K562 (cell line): ENCODE results near the gene PRTN3. TPM values are rescaled to one million over a fixed set of nuclear protein-coding genes. Genes with fewer than 3 reads are reported as not detected.

Experiments used
- ASH1L ChIP-seq: fragments of 450-650 bp; IDR thresholded peaks from 2 replicates; pipeline ENCODE4 v1.6.1; 2018; ENCODE audit warnings: borderline replicate concordance, mild to moderate bottlenecking, low read depth; ENCODE audit not compliant: partially characterized antibody
- CBX3 ChIP-seq, 2 experiments: IDR thresholded peaks; 1 replicate in 1 of 2; 2 replicates in 1 of 2; pipeline ENCODE4 v1.6.1; 2012; ENCODE audit warnings: inconsistent platforms in 2 of 2, low read length in 2 of 2, borderline replicate concordance in 1 of 2, control low read depth in 1 of 2
- CREB1 ChIP-seq, 2 experiments: sonication (generic) in 1 of 2; formaldehyde crosslinking in 1 of 2; IDR thresholded peaks; 2 replicates each; pipeline versions ENCODE4 v1.6.1 to v1.8.0; 2012 to 2022; ENCODE audit warnings: inconsistent platforms in 1 of 2, mild to moderate bottlenecking in 1 of 2, missing genetic modification reagents in 1 of 2, moderate library complexity in 1 of 2
- DACH1 ChIP-seq: fragments of 450-650 bp; IDR thresholded peaks from 2 replicates; pipeline ENCODE4 v1.6.1; 2018; ENCODE audit not compliant: partially characterized antibody
- EHMT2 ChIP-seq: fragments of 450-650 bp; IDR thresholded peaks from 2 replicates; pipeline ENCODE4 v1.6.1; 2018; ENCODE audit warnings: antibody characterized with exemption
- ERF ChIP-seq: fragments of 450-650 bp; formaldehyde crosslinking; IDR thresholded peaks from 2 replicates; pipeline ENCODE4 v1.4.0; 2020; ENCODE audit warnings: mild to moderate bottlenecking, mixed read lengths
- FOXK1 ChIP-seq: sonication (generic); formaldehyde crosslinking; IDR thresholded peaks from 2 replicates; pipeline ENCODE4 v1.8.0; 2022; ENCODE audit warnings: missing genetic modification reagents, mild to moderate bottlenecking, borderline replicate concordance
- FOXP4 ChIP-seq: sonication (generic); formaldehyde crosslinking; IDR thresholded peaks from 2 replicates; pipeline ENCODE4 v1.8.0; 2022; ENCODE audit warnings: mild to moderate bottlenecking, missing genetic modification reagents, borderline replicate concordance
- HLTF ChIP-seq: fragments of 450-650 bp; IDR thresholded peaks from 2 replicates; pipeline ENCODE4 v1.6.1; 2016
- HMGN3 ChIP-seq: IDR thresholded peaks from 2 replicates; pipeline ENCODE4 v1.6.1; 2011; ENCODE audit warnings: borderline replicate concordance, low read depth, mild to moderate bottlenecking, mixed read lengths, low read length; ENCODE audit not compliant: insufficient read length; ENCODE audit errors: extremely low read depth
- IRF9 ChIP-seq: fragments of 450-650 bp; IDR thresholded peaks from 2 replicates; pipeline ENCODE4 v1.6.1; 2016; ENCODE audit warnings: missing biosample characterization, missing genetic modification characterization
- MAFK ChIP-seq: IDR thresholded peaks from 2 replicates; pipeline ENCODE4 v1.6.1; 2011; ENCODE audit warnings: low read length, improper control_type of control experiment
- SMARCE1 ChIP-seq: fragments of 450-650 bp; IDR thresholded peaks from 2 replicates; pipeline ENCODE4 v1.7.1; 2016; ENCODE audit warnings: mild to moderate bottlenecking
- STAT5A ChIP-seq: IDR thresholded peaks from 2 replicates; pipeline ENCODE4 v1.6.1; 2012; ENCODE audit warnings: low read length, inconsistent platforms, borderline replicate concordance
- ZBED1 ChIP-seq: IDR thresholded peaks from 2 replicates; pipeline ENCODE4 v1.6.1; 2014
- ZNF143 ChIP-seq: sonication (generic); formaldehyde crosslinking; IDR thresholded peaks from 2 replicates; pipeline ENCODE4 v1.9.0; 2022; ENCODE audit warnings: mild to moderate bottlenecking, missing genetic modification reagents
- ZNF197 ChIP-seq: fragments of 200-800 bp; sonication (Bioruptor generic); IDR thresholded peaks from 2 replicates; pipeline ENCODE4 v1.6.1; 2016; ENCODE audit warnings: low read depth, missing genetic modification characterization, missing compliant biosample characterization
- ZNF263 ChIP-seq: sonication (generic); formaldehyde crosslinking; IDR thresholded peaks from 2 replicates; pipeline ENCODE4 v1.8.0; 2022; ENCODE audit warnings: mild to moderate bottlenecking, missing genetic modification reagents, borderline replicate concordance
- ZNF79 ChIP-seq: fragments of 250-450 bp; sonication (Bioruptor Pico); IDR thresholded peaks from 2 replicates; pipeline ENCODE4 v1.4.0; 2020; ENCODE audit warnings: low read depth, mild to moderate bottlenecking, moderate library complexity
- polyA plus RNA-seq, 8 experiments: library from polyadenylated mRNA; depleted of rRNA in 4 of 8; stranded (reverse) in 5 of 8; unstranded in 3 of 8; fragments of >200 nt; fragmentation: Nextera tagmentation in 2 of 8; fragmentation: Illumina TruSeq in 1 of 8; extraction: Ambion mirVana in 2 of 8; extraction: Trizol in 1 of 8; gene quantifications; 2 replicates each; pipeline versions ENCODE4 v1.2.1 to v1.2.3, GENCODE V29; 2011 to 2014; ENCODE audit warnings: inconsistent platforms in 1 of 8, missing spikeins in 1 of 8
- total RNA-seq, 7 experiments: library from RNA; depleted of rRNA in 6 of 7; stranded (reverse); fragments of >200 nt in 6 of 7; fragmentation: Illumina TruSeq in 2 of 7; extraction: Trizol in 2 of 7; gene quantifications; 2 replicates each; pipeline versions ENCODE4 v1.2.1 to v1.2.3, GENCODE V29; 2011 to 2021; ENCODE audit warnings: low replicate concordance in 1 of 7
- TF ChIP-seq, protein P1 (sequence below): IDR thresholded peaks from 2 replicates; pipeline ENCODE4 v1.6.1; 2011; ENCODE audit warnings: borderline replicate concordance, low read depth, mild to moderate bottlenecking, moderate library complexity, low read length; ENCODE audit not compliant: insufficient read depth, poor library complexity, severe bottlenecking
- TF ChIP-seq, protein P2 (sequence below): fragments of 450-650 bp; IDR thresholded peaks from 2 replicates; pipeline ENCODE4 v1.6.1; 2017; ENCODE audit warnings: antibody characterized with exemption

The PRTN3 gene
- total and polyA plus RNA-seq, 9 of the 15 experiments (the other 6 are each of a cell fraction or from before 2014, with no cell fraction given), result 0.14 to 0.86 (median 0.43) TPM; not detected in 3

- TF ChIP-seq STAT5A, result peak; percentile 44; the same call in 1 of the 2 replicates
- TF ChIP-seq ASH1L, result no peak
- TF ChIP-seq FOXK1 (CRISPR knock-in tag), result no peak
- TF ChIP-seq ZNF143 (CRISPR knock-in tag), result no peak
- peak; percentile 65 for TF ChIP-seq DACH1
- TF ChIP-seq FOXP4 (CRISPR knock-in tag), result no peak
- no peak for TF ChIP-seq IRF9 (tag)
- no peak; the same call in 1 of the 2 replicates for TF ChIP-seq HLTF
- peak; percentile 88 for TF ChIP-seq ZNF263 (CRISPR knock-in tag)
- no peak; the same call in 1 of the 2 replicates for TF ChIP-seq CREB1 (IDR thresholded peaks at IDR 0.05)
- TF ChIP-seq CREB1 (CRISPR knock-in tag; IDR thresholded peaks at IDR 0.05), result no peak
- TF ChIP-seq ZNF79 (CRISPR knock-in tag), result no peak
- TF ChIP-seq, protein P1, sequence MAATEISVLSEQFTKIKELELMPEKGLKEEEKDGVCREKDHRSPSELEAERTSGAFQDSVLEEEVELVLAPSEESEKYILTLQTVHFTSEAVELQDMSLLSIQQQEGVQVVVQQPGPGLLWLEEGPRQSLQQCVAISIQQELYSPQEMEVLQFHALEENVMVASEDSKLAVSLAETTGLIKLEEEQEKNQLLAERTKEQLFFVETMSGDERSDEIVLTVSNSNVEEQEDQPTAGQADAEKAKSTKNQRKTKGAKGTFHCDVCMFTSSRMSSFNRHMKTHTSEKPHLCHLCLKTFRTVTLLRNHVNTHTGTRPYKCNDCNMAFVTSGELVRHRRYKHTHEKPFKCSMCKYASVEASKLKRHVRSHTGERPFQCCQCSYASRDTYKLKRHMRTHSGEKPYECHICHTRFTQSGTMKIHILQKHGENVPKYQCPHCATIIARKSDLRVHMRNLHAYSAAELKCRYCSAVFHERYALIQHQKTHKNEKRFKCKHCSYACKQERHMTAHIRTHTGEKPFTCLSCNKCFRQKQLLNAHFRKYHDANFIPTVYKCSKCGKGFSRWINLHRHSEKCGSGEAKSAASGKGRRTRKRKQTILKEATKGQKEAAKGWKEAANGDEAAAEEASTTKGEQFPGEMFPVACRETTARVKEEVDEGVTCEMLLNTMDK, result no peak
- no peak for TF ChIP-seq ZNF197 (CRISPR knock-in tag)
- no peak for TF ChIP-seq ERF (CRISPR knock-in tag)
- TF ChIP-seq ZBED1, result 0 out of 2 replicates have a peak, but pooled peaks have one; percentile 63
- TF ChIP-seq EHMT2, result no peak
- TF ChIP-seq, protein P2, sequence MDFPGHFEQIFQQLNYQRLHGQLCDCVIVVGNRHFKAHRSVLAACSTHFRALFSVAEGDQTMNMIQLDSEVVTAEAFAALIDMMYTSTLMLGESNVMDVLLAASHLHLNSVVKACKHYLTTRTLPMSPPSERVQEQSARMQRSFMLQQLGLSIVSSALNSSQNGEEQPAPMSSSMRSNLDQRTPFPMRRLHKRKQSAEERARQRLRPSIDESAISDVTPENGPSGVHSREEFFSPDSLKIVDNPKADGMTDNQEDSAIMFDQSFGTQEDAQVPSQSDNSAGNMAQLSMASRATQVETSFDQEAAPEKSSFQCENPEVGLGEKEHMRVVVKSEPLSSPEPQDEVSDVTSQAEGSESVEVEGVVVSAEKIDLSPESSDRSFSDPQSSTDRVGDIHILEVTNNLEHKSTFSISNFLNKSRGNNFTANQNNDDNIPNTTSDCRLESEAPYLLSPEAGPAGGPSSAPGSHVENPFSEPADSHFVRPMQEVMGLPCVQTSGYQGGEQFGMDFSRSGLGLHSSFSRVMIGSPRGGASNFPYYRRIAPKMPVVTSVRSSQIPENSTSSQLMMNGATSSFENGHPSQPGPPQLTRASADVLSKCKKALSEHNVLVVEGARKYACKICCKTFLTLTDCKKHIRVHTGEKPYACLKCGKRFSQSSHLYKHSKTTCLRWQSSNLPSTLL, result no peak
- TF ChIP-seq CBX3 (IDR thresholded peaks at IDR 0.05; ENCODE audit: borderline replicate concordance in 1 of 2, low read length in 2 of 2), result peak in 1 of 2 experiments; percentile 43; a peak in 1 of 3 replicates
- peak; percentile 51 for TF ChIP-seq SMARCE1
- peak; percentile 48 for TF ChIP-seq HMGN3
- TF ChIP-seq MAFK, result no peak
These were observed 49.1 kb upstream of the PRTN3 start (continued) for GRCh38 chr19:791567-792305.
